Keratinocyte (primary cell): ENCODE data around the gene SEMA7A.

Experiments
- EZH2 ChIP-seq: IDR thresholded peaks from one replicate; pipeline ENCODE4 v1.6.1; 2012; ENCODE audit warnings: inconsistent platforms, mild to moderate bottlenecking, low read length, moderate library complexity
- TF ChIP-seq, protein P1 (sequence below), 3 experiments: IDR thresholded peaks in 1 of 3; conservative IDR thresholded peaks in 1 of 3; optimal IDR thresholded peaks in 1 of 3; 2 replicates in 2 of 3; 3 replicates in 1 of 3; pipeline versions ENCODE3 to v1.5.1; 2011; ENCODE audit warnings: low read length in 3 of 3, mild to moderate bottlenecking in 3 of 3, moderate library complexity in 2 of 3, control low read depth in 1 of 3, inconsistent platforms in 1 of 3; ENCODE audit not compliant: insufficient read depth in 2 of 3; ENCODE audit errors: extremely low read depth in 1 of 3

DNA sequence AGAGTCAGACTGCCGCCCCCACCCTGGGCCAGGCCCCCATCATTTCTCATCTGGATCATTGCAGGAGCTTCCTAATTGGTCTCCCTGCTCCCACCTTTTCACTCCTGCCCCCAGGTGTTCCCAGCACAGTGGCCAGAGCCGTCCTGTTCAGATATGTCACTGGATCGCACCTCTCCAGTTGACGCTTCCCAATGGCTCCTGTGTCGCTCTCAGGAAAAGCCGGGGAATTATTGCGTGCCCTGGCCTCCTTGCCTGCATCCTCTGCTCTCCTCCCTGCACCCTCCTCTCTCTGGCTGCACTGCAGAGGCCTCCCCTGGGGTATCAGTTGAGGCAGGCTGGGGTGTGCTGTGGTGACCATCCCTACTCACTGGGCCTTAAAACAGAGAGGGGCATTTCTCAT lies 40.9 kb downstream of the SEMA7A start:
- TF ChIP-seq, protein P1, sequence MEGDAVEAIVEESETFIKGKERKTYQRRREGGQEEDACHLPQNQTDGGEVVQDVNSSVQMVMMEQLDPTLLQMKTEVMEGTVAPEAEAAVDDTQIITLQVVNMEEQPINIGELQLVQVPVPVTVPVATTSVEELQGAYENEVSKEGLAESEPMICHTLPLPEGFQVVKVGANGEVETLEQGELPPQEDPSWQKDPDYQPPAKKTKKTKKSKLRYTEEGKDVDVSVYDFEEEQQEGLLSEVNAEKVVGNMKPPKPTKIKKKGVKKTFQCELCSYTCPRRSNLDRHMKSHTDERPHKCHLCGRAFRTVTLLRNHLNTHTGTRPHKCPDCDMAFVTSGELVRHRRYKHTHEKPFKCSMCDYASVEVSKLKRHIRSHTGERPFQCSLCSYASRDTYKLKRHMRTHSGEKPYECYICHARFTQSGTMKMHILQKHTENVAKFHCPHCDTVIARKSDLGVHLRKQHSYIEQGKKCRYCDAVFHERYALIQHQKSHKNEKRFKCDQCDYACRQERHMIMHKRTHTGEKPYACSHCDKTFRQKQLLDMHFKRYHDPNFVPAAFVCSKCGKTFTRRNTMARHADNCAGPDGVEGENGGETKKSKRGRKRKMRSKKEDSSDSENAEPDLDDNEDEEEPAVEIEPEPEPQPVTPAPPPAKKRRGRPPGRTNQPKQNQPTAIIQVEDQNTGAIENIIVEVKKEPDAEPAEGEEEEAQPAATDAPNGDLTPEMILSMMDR (optimal IDR thresholded peaks at IDR 0.05 in 1 of 3, IDR thresholded peaks at IDR 0.05 in 1 of 3, conservative IDR thresholded peaks at IDR 0.05 in 1 of 3; ENCODE audit: extremely low read depth in 1 of 3, insufficient read depth in 2 of 3, low read length in 3 of 3) = no peak
- no peak for TF ChIP-seq EZH2
